ENCODE measurements around the gene EPHA10.
"Not testable (repeated sequence)": the region's sequence is repeated elsewhere in the genome, so short reads cannot be mapped to it uniquely, and the experiment has no call there.

The EPHA10 gene

GRCh38 chr1:37793773-37794371 is 29.0 kb upstream of the EPHA10 start, which contains the start of gene MANEAL:
TSS of gene MANEAL (plus strand) at chr1:37793847. CDS start at chr1:37794183, 336 bp downstream.
- DNase-seq (ENCODE audit: low read depth): no peak
- TF ChIP-seq CTCF (conservative IDR thresholded peaks at IDR 0.05; ENCODE audit: low read depth, low read length): no peak
- H3K4me3 ChIP-seq (ENCODE audit: low read length): peak within 1 kb of the TSS; percentile 42

- no peak for TF ChIP-seq CTCF (conservative IDR thresholded peaks at IDR 0.05; ENCODE audit: low read depth, low read length)
- no peak overlapping the region for H3K4me3 ChIP-seq (ENCODE audit: low read length)
- DNase-seq (ENCODE audit: low read depth): no peak
Observed at GRCh38 chr1:37792943-37793686, 28.2 kb upstream of the EPHA10 start.

- H3K4me3 ChIP-seq (ENCODE audit: low read length): no peak overlapping the region
- no peak for TF ChIP-seq CTCF (conservative IDR thresholded peaks at IDR 0.05; ENCODE audit: low read depth, low read length)
- no peak for DNase-seq (ENCODE audit: low read depth)
Observed at GRCh38 chr1:37782491-37782890, 17.6 kb upstream of the EPHA10 start.

- TF ChIP-seq CTCF (conservative IDR thresholded peaks at IDR 0.05; ENCODE audit: low read depth, low read length): no peak
- no peak overlapping the region for H3K4me3 ChIP-seq (ENCODE audit: low read length)
- no peak for DNase-seq (ENCODE audit: low read depth)
Observed at GRCh38 chr1:37778654-37779053, 13.7 kb upstream of the EPHA10 start.

GRCh38 chr1:37776946-37777516 is 12.1 kb upstream of the EPHA10 start:
- no peak for DNase-seq (ENCODE audit: low read depth)
- no peak overlapping the region for H3K4me3 ChIP-seq (ENCODE audit: low read length)
- TF ChIP-seq CTCF (conservative IDR thresholded peaks at IDR 0.05; ENCODE audit: low read depth, low read length): no peak

GRCh38 chr1:37771440-37771839 is 6.5 kb upstream of the EPHA10 start:
- H3K4me3 ChIP-seq (ENCODE audit: low read length); DNase-seq (ENCODE audit: low read depth): not testable (repeated sequence)

GRCh38 chr1:37767488-37767887 is 2.6 kb upstream of the EPHA10 start:
- TF ChIP-seq CTCF (conservative IDR thresholded peaks at IDR 0.05; ENCODE audit: low read depth, low read length): no peak
- H3K4me3 ChIP-seq (ENCODE audit: low read length): no peak overlapping the region
- no peak for DNase-seq (ENCODE audit: low read depth)
